ENCODE data around the gene LYZL1. TPM values are rescaled to one million over a fixed set of nuclear protein-coding genes. Genes with fewer than 3 reads are reported as not detected.

Gene LYZL1
- total RNA-seq, 1 donor from 2014 or later: not detected

DNA sequence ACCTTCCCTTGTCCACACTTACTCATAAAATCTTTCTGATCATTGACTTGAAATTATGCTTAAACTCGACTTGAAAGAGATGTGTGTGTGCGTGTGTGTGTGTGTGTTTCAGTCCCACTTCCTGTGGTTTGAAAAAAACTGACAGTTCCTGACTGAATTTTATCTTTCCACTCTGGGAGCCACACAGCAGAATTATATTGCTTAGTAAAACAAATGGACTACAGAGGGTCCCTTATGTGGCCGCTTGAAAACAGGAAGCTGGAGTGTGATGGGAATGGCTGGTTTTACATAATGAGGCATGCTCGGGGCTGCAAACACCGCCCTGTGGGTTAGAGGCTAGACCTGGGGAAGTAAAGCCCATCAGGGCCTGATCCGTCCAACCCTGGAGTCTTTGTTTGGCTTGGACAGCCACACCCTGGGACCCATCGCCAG lies 54.8 kb downstream of the LYZL1 start:
- Histone ChIP-seq H3K27ac (replicated peaks) (peak overlapping the region; percentile 37), H3K27me3 (ENCODE audit: low read depth) (no peaks in the 10 kb centered on the region), H3K4me3 (no peak overlapping the region), H3K36me3 (no peaks in the 10 kb centered on the region), H3K9me3 (replicated peaks) (peaks cover 3% of the 10 kb centered on the region), H3K4me1 (no peaks in the 10 kb centered on the region)
- no peak for DNase-seq
- TF ChIP-seq, protein P1, sequence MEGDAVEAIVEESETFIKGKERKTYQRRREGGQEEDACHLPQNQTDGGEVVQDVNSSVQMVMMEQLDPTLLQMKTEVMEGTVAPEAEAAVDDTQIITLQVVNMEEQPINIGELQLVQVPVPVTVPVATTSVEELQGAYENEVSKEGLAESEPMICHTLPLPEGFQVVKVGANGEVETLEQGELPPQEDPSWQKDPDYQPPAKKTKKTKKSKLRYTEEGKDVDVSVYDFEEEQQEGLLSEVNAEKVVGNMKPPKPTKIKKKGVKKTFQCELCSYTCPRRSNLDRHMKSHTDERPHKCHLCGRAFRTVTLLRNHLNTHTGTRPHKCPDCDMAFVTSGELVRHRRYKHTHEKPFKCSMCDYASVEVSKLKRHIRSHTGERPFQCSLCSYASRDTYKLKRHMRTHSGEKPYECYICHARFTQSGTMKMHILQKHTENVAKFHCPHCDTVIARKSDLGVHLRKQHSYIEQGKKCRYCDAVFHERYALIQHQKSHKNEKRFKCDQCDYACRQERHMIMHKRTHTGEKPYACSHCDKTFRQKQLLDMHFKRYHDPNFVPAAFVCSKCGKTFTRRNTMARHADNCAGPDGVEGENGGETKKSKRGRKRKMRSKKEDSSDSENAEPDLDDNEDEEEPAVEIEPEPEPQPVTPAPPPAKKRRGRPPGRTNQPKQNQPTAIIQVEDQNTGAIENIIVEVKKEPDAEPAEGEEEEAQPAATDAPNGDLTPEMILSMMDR (IDR thresholded peaks at IDR 0.05; ENCODE audit: borderline replicate concordance): no peak
- intact Hi-C loops (cut with micrococcal nuclease): no loop called here

DNA sequence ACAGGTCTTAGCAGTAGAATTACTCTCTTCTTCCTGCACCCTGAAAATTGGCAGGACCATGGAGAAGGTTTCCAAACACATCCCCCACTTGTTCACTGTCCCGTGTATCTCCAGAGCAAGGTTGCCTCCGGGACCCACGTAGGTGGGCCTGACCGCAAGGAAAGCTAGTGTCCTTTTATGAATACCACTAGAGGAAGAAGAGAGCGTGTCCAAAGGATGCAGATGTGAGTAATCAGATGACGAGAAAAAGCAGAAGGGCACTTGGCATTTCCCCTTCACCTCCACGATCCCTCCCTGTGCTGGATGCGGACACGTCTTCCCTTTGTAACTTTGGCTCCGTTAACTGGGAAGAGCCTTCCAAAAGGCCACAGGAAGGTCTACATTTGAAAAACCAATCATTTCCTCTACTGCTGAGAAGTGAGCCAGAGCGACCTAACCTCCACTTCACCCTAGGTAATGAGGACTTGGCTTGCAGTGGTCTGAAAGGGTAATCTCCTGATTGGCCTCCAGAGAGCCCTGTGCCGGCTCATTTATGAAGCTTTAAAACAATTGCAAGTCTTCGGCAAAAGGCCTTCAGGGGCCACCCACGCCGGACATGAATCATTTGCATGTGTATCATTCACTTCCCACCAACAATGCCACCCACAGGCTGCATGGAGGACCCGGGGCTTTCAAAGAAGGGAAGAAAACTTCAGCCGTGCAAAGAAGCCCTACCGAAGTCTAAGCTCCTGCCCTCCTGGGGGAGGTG lies 55.4 kb downstream of the LYZL1 start:
- Histone ChIP-seq H3K27ac (replicated peaks) (peak overlapping the region; percentile 37), H3K36me3 (no peaks in the 10 kb centered on the region), H3K27me3 (ENCODE audit: low read depth) (no peaks in the 10 kb centered on the region), H3K4me3 (no peak overlapping the region), H3K9me3 (replicated peaks) (peaks cover 3% of the 10 kb centered on the region), H3K4me1 (no peaks in the 10 kb centered on the region)
- TF ChIP-seq, protein P1 (IDR thresholded peaks at IDR 0.05; ENCODE audit: borderline replicate concordance): no peak
- DNase-seq: no peak
- intact Hi-C loops (cut with micrococcal nuclease): no loop called here

DNA sequence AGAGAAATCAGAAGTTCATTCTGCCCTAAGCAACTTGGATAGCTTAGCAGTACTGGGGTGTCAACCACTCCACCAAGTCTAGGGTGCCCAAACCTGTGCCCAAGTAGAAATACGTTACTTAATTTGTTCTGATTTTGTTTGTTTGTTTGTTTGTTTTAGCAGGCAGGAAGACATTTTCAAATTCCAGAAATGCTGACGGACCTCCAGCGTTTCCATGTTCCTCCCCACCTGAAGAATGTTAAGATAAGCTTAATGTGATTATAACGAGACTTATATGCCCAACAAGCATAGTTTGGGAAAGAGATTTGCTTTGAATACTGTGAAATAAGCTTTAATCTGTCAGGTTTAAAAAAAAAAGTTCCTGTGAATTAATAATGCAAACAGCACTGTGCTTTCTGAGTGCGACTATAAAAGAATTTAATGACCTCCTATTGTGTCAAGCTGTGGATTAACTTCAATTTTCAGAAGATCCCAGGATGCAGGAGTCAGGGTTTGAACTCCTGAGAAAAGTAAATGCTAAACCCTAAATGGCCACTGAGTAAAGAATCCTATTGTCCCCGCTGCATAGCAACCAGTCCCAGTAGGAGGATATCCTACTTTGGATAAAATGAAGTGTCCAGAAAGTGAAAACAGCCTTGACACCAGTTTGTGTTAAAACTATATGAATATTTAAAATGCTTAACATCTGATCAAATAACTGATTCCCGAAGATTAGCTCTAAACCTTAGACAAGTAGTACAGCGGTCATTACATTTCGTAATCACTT lies 56.5 kb downstream of the LYZL1 start:
- TF ChIP-seq, protein P1 (IDR thresholded peaks at IDR 0.05; ENCODE audit: borderline replicate concordance): no peak
- Histone ChIP-seq H3K9me3 (replicated peaks) (peaks cover 3% of the 10 kb centered on the region), H3K36me3 (no peaks in the 10 kb centered on the region), H3K27ac (replicated peaks) (no peak overlapping the region), H3K4me3 (no peak overlapping the region), H3K27me3 (ENCODE audit: low read depth) (no peaks in the 10 kb centered on the region), H3K4me1 (no peaks in the 10 kb centered on the region)
- intact Hi-C loops (cut with micrococcal nuclease): no loop called here
- DNase-seq: no peak

DNA sequence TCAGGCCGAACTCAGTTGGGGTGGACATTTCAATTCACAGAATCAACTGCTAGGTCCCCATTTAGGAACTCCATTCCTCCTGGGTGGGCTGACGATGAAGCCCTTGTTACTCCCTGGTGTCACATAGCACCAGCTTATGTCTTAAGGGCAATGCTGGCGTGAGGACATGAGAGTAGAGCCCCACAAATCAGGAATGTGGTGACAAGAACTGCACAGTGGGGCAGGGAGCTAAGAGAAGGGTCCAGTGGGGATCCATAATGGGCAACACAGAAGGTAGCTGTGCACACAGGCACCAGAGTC lies 57.0 kb downstream of the LYZL1 start:
- H3K36me3 ChIP-seq: no peaks in the 10 kb centered on the region
- no peak overlapping the region for H3K4me3 ChIP-seq
- peaks cover 3% of the 10 kb centered on the region for H3K9me3 ChIP-seq (replicated peaks)
- TF ChIP-seq, protein P1 (IDR thresholded peaks at IDR 0.05; ENCODE audit: borderline replicate concordance): no peak
- no peak overlapping the region for H3K27ac ChIP-seq (replicated peaks)
- intact Hi-C loops (cut with micrococcal nuclease): no loop called here
- no peak for DNase-seq
- H3K4me1 ChIP-seq: no peaks in the 10 kb centered on the region
- H3K27me3 ChIP-seq (ENCODE audit: low read depth): no peaks in the 10 kb centered on the region

- peaks cover 3% of the 10 kb centered on the region for H3K9me3 ChIP-seq (replicated peaks)
- intact Hi-C loops (cut with micrococcal nuclease): no loop called here
- no peak overlapping the region for H3K27ac ChIP-seq (replicated peaks)
- H3K4me3 ChIP-seq: no peak overlapping the region
- DNase-seq: no peak
- H3K27me3 ChIP-seq (ENCODE audit: low read depth): no peaks in the 10 kb centered on the region
- H3K36me3 ChIP-seq: no peaks in the 10 kb centered on the region
- H3K4me1 ChIP-seq: no peaks in the 10 kb centered on the region
- TF ChIP-seq, protein P1 (IDR thresholded peaks at IDR 0.05; ENCODE audit: borderline replicate concordance): no peak
Observed at GRCh38 chr10:29346296-29347001, 57.6 kb downstream of the LYZL1 start.

All from left ventricle myocardium inferior (tissue), 1 donor.